Stimulated activated naive CD4-positive, alpha-beta T cell (primary cell): ENCODE measurements around the gene RMND1.
"Not testable (repeated sequence)": the region's sequence is repeated elsewhere in the genome, so short reads cannot be mapped to it uniquely, and the experiment has no call there.

Experiments used
- DNase-seq, 6 experiments: peaks; one replicate each; lab custom pipeline; 2025; lab: John Stamatoyannopoulos, UW

RMND1 gene

DNA sequence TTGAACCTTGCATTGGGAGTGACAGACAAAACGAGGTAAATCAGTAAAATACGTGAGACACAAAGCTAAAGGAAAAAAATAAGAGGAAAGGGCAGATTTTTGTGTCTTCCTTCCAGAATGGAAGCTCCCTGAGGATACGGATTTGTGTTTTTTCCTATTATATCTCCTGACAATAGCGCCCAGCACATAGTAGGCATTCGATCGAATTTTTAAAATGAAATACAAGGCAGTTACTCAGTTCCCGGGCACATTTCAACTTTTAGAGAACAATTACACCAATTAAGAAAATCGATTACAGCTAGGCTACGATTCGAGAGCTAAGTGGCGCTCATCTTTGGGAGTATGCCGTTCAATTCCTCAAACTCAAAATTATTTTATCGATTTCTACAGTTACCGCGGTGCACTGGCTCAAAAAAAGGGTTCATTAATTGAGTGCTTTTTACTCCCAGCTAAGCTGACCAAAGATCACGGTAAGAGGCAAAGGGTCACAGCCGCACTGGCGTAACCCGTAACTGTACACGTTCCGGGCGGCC lies 443 bp downstream of the RMND1 start:
- no peak for DNase-seq

DNA sequence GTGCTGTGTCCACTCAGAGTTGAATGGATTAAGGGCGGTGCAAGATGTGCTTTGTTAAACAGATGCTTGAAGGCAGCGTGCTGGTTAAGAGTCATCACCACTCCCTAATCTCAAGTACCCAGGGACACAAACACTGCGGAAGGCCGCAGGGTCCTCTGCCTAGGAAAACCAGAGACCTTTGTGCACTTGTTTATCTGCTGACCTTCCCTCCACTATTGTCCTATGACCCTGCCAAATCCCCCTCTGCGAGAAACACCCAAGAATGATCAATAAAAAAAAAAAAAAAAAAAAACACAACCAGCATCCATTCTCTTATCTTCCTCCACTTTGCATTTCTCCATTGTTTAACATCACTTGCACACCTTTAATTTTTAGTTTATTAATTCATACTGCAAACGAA lies 998 bp downstream of the RMND1 start:
- not testable (repeated sequence) for DNase-seq

DNA sequence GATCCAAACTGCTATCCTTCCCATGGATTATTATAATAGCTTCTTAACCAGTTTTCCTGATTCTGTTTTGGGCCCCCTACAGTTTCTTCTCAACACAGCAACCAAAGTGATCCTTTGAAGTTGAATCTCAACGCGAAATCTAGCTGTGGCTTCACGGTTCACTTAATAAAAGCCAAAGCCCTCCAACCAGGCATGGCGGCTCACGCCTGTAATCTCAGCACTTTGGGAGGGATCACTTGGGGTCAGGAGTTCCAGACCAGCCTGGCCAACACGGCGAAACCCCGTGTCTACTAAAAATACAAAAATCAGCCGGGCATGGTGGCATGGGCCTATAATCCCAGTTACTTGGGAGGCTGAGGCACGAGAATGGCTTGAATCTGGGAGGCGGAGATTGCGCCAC lies 3.3 kb downstream of the RMND1 start:
- DNase-seq = no peak

DNA sequence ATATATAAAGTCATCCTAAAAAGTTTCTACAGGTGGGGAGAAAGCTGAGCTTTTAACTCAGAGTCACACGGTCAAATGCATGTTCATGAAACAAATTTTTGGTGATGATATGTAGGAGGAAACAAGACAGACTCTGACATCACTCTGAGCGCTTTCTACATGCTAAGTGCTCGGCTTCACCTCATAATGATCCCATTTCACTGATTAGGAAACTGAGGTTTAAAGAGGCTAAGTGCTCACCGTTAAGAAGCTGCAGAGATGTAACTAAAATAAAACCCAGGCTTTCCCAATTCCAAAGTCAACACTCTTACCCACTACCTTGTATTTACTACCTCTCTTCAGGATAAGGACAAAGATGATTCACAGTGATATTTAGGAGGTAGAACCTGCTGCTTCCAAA lies 4.7 kb downstream of the RMND1 start:
- DNase-seq = no peak

DNA sequence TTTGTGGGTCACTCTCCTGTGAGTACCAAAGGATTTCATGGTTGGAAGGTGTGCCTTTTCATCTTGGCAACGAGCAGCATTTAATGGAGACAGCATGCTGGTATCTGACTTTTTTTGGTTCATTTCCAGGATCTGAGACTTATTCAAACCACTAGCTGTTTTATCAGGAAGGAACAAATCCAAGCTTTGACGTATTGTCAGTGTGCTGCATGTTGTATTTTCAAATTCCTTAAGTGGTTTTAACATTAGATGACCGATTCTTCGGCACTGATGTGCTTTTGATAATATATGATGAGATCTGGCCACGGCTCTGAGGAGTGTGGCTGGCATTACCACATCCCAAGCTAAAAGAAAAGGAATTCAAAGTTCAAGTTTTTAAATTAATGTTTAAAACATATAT lies 6.4 kb downstream of the RMND1 start:
- no peak for DNase-seq

DNA sequence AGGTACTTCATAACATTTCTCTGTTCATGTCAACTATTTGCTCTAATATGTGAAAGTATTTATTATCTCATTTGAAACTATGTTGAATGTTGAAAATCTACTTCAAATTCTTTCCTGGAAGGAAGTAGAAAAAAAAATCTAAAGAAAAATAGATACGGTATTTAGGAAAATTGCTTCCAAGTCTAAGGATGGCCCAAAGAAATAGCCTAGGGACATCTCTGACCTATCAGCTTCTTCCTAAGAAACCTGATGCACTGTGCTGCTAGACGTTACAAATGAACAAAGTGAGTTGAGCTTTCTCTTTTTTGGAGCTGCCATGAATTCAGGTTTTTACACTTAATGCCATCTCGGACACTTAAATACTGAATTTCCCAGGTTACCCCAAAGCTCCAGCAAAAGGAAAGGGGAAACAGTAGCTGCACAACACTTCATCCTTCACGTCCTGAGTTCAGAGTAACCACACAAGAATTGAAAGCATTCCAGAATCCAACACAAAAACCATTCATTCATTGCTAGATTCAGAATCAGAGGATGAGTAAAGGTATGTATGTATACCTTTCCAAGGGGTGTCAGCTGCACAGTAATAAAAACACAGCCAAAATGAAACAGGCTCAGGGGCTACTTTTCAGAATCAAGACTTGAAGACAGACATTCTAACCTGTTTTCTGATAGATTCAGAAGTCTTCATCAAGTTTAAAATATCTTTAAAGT lies 7.9 kb downstream of the RMND1 start:
- DNase-seq = no peak

DNA sequence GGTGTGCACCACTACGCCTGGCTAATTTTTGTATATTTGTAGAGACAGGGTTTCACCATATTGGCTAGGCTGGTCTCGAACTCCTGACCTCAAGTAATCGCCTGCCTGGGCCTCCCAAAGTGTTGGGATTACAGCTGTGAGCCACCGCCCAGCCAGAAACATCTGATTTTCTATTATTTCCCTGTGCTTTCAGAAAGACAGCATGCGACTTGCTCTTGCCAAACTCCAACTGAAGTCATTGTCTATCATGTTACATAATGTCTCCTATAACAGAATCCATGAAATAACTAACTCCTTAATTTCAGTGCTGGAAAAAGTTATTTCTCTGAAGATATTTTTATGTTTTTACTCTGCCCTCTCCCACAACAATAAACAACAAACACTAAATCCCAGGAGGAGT lies 8.5 kb downstream of the RMND1 start:
- DNase-seq = no peak

DNA sequence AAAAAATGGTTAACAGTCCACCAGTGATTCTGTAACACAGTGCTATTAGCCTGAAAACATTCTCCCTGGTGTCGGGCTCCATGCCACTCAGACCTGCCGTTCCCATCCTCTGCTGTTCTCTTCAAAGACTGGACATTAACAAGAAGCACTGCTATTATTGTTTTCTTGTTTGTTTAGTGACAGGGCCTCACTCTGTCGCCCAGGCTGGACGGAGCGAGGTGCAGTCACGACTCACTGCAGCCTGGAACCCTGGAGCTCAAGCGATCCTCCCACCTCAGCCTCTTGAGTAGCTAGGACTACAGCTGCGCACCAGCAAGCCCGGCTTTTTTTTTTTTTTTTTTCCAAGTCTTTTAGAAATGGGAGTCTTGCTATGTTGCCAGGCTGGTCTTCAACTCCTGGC lies 9.6 kb downstream of the RMND1 start:
- no peak for DNase-seq

DNA sequence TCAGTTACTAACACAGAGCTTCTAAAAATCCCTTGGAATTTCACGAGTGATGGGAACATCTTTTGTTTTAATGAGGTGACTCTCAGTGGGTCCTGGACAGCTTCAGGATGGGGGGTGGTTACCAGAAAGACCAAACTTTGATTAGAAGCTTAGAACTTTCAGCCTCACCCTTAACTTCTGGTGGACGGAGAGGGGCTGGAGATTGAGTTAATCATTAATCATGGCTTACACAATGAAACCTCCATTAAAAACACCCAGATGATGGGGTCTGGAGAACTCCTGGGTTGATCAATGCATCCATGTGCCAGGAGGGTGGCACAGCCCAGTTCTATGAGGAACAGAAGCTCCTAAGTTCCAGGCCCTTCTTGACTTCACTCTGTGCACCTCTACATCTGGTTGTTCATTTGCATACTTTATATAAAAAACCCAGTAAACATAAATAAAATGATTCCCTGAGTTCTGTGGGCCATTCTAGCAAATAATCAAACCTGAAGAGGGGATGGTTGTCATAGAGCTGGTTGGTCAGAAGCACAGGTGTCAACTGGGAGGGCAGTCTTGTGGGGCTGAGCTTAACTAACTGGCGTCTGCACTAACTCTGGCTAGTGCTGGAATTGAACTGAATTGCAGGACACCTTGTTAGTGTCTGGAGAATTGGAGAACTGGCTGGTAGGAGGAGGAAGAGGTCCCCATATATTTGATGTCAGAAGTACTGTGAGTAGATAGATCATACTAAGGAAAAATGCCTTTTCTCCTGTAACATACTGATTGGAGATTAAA lies 10.3 kb downstream of the RMND1 start:
- no peak for DNase-seq

DNA sequence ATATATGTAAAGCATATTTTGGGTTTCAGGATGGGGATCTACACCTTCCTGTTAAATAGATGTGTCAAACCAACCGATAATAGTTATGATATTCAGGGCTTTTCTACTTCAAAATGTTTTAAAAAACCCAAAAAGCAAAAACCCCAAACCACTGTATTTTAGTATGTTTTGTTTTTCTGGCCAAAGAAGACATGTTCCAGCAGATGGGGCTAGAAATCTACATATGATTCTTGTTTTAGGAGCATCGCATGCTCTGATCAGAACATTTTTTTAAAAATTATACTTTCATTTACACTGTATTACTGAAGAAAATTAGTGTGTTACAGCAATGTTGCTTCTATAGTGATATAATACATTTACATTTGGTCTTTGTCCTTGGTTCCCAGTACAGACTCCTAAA lies 11.0 kb downstream of the RMND1 start:
- DNase-seq = peak in 3 of 6 experiments; percentile 23 to 36 (median 25)

DNA sequence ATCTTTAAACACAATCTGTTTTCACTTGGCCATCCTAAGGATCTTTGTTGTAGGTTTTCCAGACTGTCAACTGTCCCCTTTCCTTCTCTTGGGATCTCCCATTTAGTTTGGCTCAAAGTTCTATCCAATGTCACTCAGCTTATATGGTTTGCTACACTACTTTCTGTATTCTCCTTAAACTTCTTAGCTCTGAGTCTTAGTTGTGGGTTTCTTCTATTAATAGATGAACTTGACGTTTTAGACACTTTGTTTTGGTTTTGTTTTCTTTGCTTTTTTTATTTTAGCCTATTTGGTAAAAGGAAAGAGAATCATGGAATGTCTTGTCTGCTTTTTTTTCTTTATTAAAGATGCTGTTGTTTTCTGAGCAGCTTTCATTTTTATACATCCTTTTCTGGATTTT lies 11.4 kb downstream of the RMND1 start:
- no peak for DNase-seq

DNA sequence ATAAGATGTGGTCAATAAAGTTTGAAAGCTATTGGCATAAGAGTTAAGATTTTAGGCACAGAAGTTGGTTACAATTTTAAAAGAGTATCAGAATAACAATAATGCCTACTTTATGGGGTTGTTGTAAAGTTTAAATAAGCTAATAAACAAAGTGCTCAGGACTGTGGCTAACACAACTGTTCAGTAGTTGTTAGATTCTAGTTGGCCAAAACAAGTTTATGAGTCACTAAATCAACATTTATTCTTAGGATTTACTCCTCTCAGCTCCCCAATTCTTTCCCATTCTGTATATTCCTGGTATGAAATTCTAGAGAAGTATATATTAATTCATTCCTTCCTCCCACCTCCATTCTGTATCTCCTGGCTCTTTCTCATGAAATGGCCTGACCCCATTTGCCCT lies 14.5 kb downstream of the RMND1 start:
- no peak for DNase-seq

DNA sequence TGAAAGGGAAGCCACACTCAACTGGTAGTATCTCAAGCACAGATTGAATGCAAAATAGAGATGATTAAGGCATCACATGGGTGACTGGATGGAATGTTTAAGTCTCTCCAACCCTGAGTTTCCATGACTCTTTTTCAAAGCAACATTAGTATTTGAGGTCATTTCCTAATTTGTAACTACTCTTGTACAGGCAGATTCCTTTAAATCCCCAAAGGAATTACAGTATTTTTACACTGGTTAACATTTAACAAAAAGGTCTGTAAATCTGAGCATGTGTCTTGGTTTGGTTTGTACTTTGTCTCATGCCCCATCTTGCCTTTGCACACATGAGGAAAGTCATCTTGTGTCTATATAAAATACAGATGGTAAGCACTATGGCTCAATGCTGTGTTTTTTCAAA lies 15.1 kb downstream of the RMND1 start:
- no peak for DNase-seq

DNA sequence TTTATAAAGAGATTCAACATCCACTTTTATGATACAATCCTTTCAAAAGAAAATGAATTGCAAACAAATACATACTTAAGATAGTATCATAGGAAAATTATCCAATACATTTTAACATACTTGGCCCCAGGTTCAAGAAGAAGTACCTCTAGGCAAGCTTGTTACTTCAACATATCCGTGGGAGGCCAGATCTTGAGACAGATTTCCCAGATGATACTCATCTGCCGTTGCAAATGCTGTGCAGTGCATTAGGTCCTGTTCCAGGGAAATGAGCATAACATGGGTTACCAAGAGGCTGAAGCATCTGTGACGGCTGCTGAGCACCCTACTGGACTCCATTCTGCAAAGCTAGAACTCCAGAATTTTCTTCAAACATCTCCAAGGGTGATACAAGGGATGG lies 15.6 kb downstream of the RMND1 start:
- no peak for DNase-seq

DNA sequence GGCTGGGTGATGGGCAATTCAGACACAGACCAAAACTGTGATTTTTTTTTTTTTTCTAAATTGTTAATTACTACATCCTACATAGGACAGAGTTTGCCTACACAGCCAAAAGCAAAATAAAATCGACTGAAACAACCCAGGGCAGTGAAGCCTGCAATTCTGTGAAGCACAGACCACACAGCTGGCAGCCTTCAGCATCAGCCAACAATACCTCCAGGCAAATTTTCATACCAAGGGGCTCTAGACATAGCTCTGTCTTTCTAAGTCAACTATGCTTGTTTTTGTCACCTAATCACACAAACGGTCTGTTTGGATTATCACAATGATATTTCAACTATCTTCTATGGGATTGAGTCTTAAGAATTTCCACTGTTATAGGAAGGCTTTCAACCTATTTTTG lies 17.6 kb downstream of the RMND1 start:
- no peak for DNase-seq

DNA sequence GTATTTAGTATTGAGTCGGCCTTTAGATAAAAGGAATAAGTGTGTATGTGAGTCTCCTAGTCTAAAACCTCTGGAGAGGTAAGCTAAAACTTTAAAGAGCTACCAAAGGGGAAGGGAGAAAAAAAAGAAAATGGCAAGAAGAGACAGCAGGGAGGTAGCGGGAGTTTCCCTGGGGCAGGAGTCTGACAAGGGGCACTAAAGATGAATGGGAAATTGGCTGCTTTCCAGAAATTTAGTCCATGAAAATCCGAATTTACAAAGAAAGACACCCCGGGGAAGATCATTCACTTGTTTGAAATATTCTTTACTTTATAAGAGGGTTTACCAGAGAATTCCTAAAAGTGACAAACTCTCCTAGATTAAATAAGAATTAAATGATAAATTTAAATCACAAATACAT lies 19.3 kb downstream of the RMND1 start:
- no peak for DNase-seq

DNA sequence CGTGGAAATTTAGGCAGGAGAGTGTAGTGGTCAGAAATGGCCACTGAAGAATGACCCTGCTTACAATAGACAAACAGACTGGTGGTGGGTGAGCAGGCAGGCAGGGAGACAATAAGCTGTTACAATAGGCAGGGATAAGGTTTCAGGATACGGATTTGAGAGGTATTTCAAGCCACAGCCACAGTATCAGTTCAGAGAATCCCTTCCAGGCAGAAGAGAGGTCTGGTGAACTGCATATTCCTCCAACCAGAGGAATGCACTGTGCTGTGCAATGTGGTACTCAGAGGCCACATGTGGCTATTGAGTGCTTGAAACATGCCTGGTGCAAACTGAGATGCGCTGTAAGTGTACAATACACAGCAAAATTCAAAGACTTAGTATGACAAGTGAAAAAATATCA lies 20.6 kb downstream of the RMND1 start:
- no peak for DNase-seq

DNA sequence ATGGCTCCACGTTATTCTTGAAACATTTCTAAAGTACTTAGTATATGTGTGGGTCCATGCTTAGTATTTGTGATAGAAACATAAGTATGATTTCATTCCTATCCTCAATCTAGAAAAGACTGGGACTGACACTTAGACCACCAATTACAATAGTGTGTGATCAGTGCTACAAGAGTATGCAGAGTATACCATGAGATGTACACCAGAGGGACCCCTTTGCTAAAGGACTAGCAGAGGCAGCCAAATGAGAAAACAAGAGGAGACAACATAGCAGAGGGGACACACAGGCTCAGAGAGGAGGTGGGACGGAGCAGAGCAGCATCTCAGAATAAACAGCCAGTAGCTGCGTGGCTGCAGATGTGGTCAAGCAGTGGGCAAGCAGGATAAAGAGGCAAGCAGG lies 21.0 kb downstream of the RMND1 start:
- DNase-seq = no peak

DNA sequence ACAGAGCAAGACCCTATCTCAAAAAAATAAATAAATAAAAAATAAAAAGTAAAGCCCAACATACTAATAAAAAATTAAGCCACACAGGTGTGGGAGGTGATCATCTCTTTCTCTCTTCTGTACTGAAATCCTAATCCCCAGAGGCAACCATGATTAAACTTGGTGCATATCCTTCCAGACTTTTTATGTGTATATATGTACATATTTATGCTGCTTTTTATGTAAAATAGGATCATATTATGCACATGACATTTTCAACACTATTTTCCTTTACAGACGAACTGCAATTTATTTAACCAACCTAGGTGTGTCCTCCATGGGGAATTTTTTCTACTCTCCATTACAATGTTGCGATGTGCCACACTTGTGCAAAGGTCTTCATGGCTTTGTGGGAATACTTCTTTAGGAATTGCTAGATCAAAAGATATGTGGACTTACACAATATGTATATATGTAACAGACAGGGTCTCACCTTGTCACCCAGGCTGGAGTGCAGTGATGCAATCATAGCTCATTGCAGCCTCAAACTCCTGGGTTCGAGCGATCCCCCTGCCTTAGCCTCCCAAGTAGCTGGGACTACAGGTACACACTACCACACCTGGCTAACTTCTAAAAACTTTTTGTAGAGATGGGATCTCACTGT lies 23.7 kb downstream of the RMND1 start:
- DNase-seq = no peak

DNA sequence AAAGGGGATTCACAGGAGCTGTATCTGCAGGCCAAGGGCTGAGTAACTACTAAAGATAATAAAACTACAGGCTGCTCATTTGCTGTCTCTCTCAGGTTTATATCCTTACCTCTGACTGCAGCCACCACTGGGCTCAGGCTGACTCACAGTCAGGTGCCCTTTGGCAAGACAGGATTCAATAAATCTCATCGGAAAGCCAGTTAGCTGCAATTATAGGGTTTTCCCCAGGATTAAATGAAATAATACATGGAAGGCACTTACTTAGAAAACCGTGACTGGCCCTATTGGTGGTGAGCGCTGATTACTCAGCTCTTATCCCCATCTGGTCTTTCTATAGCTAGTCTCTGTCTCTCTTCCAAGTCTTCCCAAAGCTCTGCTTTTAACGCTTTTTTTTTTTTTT lies 26.4 kb downstream of the RMND1 start:
- no peak for DNase-seq

DNA sequence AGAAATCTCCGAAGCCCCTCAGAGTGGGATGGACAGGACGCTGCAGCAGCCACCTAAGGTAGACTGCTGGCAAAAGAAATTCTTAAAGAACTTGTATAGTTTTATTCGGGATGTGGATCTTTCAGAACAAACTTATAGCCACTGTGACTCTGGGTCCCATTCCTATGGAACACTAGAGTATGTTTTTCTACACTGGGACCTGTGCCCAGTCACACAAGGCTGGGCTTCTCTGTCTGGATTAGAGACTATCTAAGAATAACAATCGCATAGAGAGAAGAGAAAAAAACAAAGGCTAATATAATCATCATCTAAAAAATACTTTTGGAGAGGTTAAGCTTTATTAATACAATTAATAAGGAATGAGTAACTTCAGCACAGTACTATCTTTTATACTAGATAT lies 28.9 kb downstream of the RMND1 start:
- DNase-seq = no peak

DNA sequence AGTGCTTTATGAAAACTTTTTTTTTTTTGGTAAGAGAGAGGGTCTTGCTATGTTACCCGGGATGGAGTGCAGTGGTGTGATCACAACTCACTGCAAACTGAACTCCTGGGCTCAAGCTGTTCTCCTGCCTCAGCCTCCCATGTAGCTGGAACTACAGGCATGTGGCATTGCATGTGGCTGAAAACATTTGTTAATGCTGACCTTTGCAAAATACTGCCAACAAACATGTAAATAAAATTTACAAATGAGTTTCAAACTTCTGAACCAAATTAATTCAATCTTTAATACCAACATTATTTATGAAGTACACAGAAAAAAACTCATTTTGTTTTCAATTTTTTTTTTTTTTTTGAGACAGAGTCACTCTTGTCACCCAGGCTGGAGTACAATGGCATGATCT lies 34.4 kb downstream of the RMND1 start:
- DNase-seq = no peak

DNA sequence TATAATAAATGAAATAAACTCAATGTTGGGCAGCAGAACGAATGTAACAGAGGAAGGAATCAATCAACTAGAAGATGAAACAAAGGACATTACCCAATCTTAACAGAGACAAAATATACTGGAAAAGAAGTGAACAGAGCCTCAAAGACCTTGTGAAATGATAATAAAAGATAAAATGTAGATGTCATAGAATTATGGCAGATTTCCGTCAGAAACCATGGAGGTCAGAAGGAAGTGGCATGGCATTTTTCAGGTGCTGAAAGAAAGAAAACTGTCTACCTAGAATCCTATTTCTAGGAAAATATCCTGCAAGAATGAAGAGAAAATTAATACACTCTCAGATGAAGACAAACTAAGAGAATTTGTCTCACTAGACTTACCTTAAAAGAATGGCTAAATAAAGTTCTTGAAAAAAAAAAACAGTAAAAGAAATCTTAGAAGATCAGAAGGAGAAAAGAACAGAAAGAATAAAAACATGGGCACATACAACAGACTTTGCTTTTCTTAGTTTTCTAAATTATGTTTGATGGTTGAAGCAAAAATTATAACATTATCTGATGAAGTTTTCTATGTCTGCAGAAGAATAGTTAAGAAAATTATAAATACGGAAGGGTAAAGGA lies 37.2 kb downstream of the RMND1 start:
- DNase-seq = no peak
